NCI-H345 (cell line): ENCODE results near the gene HOGA1.

Experiments used
- DNase-seq: peaks from one replicate; lab custom pipeline; 2025; lab: John Stamatoyannopoulos, UW

HOGA1 gene

DNA sequence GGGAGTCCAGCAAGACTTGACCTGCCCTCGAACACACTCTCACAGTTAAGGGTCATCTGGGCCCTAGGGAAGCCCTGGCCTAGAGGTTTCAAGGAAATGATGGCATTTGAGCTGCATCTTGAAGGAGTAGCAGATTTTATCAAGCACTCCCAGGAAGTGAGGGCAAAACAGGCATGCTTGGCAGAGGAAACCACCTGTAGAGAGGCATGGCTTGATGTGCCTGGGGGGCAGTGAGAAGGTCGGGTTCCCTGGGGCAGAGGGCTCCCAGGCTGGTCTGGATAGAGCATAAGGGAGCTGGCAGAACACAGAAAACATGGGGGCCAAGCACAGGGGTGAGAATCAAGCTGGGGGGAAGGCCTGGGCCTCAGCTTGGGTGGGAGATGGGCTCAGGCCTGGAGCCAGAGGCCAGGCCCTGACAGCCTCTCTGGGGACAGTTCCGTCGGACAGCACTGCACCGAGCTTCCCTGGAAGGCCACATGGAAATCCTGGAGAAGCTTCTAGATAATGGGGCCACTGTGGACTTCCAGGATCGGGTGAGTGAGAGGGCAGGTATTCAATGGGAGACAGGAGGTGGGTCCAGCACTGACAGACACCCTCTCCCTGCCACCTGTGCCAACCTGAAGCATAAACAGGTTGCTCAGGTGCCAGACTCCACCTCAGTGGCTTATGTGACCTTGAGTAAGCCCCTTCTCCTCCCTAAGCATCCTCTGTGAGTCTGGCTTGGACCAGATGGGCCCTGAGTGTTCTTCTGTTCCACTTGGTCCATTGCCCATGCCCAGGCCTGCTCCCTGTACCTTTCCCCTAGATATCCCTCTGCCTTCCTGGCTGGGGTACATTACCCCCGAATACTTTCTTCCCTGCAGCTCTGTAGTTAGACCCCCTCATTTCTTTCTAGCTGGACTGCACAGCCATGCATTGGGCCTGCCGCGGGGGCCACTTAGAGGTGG lies 3.5 kb upstream of the HOGA1 start:
- no peak for DNase-seq

DNA sequence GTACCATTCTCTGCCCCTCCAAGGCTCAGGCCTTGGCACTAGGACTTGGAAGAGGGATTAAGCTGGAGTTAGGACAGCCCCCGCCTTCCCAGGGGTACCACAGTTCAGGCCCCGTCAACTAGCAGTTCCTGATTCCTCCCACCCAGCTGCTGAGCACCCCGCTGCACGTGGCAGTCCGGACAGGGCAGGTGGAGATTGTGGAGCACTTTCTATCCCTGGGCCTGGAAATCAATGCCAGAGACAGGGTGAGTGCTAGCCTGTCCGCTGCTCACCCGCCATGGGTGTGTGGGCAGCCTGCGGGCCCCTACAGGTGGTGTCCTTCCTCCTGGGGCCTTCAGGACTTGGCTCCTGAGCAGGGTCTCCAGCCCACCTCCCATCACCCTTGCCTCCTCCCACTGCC lies 2.0 kb upstream of the HOGA1 start:
- no peak for DNase-seq

DNA sequence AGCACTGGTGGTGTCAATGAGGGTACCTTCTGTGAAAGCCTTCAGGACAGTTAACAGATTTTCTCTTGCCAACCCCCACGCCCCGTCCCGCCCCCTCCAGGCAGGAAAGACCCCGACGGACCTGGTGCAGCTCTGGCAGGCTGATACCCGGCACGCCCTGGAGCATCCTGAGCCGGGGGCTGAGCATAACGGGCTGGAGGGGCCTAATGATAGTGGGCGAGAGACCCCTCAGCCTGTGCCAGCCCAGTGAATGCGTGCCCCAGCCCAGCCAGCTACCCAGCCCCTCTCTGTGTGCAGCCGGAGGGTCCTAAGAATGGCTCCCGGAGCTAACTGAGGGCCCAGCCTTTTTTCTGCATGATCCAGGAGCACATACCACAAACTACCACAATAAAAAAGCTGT lies 713 bp upstream of the HOGA1 start:
- DNase-seq = no peak

DNA sequence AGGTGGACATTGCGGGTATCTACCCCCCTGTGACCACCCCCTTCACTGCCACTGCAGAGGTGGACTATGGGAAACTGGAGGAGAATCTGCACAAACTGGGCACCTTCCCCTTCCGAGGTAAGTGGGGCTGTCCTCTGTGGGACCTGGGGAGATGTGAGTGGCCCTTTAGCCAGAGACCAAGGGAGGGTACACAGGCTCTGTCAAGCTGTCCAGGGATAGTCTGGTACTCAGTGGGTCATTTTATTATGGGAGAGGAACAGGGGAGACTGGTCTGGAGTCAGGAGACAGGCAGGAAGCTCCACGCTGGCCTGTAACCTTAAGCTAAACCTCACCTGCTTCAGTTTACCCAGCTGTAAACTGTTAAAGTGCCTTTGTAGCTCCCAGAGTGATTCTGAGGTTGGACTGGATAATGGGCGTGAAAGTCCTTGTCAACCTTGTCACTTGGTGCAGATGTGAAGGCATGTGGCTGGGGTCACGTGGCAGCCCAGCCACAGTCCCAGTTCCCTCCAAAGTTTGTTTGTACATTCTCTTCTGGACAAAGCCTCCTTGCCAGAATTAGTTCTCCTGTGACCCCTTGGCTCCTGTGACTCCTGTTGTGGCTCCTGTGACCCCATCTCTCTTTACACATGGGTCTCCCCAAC lies 729 bp downstream of the HOGA1 start:
- no peak for DNase-seq

DNA sequence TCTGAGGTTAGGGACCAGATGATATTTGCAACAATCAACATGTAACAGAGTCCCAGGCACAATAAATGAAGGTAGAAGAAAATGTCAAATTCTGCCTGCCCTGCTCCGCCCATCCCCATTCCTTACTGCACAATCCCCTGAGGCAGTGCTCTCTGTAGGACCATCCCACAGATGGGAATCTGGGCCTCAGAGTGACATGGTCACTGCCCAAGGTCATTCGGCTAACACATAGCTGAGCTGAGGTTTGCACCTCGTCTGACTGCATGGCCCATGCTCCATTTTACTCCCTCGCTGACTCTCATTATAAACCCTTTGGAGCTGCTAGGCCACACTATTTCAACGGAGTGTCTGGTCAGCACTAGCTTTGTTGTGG lies 1.2 kb downstream of the HOGA1 start:
- DNase-seq = no peak

DNA sequence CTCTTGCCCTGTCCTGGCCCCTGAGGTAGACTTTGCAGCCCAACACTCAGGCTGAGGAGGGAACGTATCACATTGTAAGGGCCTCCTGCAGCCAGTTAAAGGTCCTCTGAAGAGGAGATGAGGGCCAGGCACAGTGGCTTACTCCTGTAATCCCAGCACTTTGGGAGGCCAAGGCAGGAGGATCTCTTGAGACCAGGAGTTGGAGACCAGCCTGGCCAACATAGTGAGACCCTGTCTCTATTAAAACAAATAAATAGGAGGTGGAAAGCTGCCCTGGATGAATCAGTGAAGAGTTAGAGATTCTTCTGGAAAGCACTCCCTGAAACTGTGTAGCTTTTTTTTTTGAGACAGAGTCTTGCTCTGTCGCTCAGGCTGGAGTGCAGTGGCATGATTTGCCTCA lies 3.0 kb downstream of the HOGA1 start:
- DNase-seq = no peak

DNA sequence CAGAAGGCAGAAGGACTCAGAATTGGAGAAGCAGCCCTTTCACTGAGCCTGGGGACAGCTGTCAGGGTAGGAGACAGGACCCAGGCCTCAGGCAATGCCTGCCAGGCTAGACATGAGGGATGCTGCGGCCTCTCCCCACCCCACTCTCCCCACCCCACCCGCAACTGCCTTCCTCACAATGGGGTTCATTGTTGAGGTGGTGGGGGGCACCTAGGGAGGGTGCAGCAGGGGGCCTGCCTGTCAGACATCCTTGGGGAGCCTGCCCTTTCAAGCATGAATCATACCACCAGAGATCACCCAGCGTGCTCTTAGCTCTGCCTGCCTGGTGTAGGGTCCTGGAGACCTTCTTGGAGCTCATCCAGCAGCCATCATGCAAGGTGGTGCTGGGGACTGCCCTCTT lies 5.3 kb downstream of the HOGA1 start, which contains the start of gene C10orf62:
Gene C10orf62, plus strand, starts transcription at position 243 of the 400 bp plus-strand sequence. CDS start 177 bp downstream, outside the sequence.
- DNase-seq = no peak

DNA sequence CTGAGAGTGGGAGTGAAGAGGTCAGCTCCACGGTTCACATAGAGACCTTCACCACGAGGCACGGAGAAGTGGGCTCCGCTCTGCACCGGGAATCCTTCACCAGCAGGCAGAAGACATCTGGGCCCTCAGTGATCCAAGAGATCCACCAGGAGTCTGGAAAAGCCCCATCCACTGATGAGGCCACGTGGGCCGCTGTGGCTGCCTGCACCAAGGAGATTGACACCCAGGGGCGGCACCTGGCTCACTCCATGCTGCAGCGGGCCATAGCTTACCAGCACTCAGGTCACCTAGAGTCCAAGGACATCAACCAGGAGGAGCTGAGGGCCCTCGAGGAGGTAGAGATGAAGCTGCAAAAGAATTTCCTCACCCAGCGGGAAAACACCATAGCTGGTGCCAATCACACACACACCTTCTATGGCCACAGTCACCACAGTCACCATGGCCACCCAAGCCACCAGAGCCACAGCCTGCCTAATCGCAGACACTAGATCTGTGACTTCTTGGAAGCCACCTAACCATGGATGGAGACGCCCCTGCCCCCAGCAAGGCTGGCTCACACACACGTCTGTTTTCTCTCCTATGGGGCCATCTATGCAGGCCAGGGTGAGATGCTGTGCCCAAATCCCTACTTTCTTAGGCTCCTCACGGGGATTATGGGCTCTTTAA lies 6.0 kb downstream of the HOGA1 start:
- DNase-seq = no peak

DNA sequence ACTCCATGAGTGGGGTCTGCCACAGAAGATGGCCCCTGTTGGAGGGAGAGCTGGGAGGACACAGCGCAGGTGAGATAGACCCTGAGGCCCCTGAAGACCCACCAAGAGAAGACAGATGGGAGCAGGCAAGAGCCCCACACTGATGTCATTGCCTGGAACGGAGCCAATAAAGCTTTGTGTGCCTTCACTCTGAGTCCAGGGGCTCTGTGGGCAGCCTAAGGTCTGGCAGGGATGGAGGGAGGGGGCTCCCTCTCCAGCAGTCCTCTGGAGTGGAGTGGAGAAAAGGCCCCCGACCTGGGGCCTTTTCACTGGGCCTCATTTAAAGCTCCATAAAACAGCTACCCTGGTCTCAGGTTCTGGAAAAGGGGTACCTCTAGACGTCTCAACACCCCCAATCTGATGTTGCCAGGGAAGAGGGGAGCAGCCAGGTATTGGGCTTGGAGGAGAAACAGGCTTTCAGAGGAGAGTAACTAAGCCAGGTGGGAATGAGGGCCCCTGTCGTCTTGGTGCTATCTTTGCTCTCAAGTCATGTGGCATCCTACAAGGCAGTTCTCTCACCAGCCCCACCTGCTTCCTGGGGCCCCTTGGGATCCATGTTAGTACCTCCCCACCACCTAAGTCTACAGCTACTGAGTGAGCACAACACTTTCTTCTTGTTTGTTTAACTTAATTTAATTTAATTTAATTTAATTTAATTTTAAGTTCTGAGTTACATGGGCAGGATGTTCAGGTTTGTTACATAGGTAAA lies 6.7 kb downstream of the HOGA1 start:
- DNase-seq = no peak

DNA sequence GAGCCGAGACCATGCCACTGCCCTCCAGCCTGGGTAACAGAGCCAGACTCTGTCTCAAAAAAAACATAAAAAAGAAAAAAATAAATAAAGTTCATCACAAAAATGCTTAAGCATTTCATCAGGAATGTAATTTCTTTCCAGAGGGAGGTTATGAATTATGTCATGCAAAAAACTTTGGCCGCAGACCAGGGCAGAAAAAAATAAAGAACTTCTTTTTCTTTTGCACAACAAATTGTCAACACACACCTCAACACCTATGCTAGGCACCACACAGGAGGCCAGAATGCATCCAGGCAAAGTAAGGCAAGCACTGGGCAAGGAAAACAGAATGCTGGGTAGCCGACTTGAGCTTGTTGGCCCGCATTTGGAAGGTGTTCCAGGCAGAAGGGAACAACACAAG lies 9.2 kb downstream of the HOGA1 start:
- DNase-seq = no peak

DNA sequence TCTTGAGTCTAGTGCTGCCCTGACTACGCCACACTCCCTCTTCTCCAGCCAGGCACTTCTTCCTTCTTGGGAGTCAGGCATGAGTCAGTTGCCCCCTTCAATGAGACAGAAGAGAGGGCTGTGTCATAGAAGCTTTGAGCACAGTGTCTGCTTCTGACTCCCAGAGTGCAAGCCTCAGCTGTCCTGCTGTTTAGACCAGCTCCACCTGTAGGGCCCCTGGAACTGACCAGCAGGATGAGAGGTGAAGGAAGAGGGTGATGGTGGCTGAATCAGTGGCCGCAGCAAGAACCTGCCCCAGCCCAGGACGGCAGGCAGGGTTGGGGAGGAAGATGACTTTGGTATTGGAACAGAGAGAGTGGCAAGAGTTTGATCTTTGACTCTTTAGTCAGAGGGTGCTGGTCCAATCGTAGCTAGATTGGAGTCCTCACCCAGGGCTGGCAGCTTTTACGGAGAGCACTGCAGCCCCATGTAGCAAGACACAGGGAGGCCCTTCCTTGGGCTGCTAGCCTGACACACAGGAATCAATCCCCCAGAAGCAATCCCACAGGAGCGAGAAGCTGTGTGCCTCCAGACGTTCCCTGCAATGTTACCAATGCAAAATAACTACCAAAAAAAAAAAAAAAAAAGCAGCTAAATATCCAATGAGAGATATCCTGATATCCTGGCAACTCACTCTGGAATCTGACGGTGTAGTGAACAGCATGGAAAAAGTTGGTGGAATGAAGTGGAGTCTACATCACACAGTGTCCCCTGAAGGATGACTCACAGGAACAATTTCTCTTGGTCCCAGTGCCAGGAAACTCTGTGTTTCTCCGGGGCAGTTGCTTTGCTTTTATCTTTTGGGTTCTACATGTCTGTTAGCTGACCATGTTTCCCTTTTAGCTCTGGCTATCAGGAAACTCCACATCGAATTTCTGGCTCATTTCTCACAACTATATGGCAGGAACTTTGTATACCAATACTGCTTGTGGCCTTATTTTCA lies 12.2 kb downstream of the HOGA1 start:
- no peak for DNase-seq

DNA sequence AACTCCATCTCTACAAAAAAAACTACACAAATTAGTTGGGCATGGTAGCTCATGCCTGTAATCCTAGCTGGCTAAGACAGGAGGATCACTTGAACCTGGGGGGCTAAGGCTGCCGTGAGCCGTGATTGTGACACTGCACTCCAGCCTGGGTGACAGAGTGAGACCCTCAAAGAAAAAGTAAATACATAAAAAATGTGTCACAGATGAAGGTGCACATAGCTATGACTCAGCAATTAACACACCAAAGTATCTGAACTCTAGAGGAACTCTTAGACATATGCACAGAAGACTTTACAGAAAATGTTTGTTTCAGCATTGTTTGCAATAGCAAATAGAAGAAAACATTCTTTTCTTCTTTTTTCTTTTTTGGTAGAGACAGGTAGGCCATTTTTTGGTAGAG lies 13.6 kb downstream of the HOGA1 start:
- no peak for DNase-seq

DNA sequence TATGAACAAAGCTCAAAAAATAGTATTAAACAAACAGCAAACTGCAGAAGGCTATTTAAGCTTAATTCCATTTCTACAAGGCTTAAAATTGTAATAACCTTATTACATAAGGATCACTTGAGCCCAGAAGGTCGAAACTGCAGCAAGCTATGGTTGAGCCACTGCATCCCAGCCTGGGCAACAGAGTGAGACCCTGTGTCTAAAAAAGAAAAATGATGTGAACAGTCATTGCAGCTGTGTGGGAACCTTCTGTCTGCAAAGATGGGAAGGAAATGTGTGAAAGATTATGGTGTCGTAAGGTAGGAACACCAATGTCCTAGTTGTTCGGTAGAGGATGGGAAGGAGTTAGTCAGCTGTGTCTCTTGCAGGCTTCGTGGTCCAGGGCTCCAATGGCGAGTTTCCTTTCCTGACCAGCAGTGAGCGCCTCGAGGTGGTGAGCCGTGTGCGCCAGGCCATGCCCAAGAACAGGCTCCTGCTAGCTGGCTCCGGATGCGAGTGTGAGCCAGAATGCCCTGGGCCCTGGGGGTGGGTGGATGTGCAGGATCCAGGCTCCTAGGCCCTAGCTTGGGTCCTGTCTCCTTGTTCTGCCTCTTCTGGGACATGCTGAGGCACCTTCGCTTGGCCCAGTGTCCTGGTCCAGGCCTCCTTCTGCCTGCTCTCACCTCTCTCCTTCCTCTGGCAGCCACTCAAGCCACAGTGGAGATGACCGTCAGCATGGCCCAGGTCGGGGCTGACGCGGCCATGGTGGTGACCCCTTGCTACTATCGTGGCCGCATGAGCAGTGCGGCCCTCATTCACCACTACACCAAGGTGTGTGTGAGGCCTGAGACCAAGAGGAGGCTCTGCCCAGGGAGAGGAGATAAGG lies 14.4 kb downstream of the HOGA1 start:
- no peak for DNase-seq

DNA sequence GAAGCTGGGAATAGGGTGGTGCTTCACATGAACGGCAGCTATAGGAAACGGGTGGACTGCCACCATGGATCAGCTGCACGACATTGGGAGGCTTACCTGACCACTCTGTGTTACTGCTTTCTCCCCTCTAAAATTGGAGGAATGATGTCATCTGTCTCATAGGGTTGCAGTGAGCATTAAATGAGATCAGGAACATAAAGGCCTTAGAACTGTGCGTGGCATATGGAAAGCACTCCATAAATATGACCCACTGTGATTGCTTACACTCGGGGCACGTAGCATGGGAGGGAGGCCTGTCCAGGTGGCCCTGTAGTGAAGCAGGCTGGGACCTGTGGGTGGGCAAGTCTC lies 15.1 kb downstream of the HOGA1 start:
- DNase-seq = no peak

DNA sequence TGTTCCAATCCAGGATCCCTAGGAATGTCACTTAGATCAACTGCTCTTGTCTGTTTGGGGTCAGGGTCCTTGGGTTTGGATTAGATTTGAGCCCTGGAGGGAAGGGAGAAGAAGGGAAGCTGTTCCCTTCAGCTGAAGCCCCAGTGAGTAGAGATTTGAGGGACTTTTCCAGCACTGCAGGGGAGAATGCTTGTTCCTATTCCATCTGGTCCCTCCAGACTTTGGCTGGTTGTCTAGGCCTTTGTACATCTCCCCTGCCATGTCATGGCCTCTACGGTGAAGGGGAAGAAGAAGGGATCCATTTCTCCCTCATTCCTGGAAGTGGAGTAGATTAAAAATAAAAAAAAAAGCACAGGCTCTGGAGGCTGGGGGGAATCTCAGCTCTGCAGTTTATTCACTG lies 16.4 kb downstream of the HOGA1 start:
- DNase-seq = no peak

DNA sequence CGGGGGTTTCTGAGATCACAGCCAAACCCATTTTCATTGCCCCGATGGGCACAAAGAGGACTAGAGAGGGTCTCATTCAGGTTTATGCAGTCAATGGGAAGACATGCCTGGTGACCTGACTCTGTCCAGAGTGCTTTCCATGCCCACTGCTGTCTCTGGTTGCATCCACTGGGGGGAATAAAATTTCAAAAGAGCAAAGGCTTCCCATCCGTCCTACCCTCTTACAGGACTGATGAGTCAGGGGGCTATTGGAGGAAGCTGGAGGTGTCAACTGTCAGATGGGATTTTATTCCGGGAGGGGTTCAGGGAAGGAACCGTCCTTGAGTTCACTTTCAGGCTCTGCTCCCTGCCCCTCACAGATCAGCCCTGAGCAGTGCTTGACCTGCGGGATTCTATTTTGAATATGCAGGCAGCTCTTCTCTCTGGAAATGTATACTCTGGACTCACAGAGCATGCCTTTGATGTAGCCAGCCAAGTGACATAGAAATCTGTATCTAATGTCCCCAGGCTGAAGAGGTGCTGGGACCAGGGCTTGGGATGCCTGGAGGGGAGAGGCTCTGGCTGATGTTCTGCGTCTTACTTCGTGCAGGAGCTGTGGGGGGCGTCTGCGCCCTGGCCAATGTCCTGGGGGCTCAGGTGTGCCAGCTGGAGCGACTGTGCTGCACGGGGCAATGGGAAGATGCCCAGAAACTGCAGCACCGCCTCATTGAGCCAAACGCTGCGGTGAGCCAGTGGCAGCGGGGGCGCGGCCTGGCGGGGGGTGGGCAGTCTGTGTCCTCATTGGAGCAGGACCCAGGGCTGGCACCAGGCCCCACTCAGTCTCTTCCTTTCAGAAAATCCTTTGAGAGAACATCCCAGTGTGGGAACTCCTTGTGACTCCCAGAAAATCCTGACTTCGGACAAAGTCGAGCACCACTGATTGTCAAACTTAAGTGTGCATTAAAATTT lies 17.4 kb downstream of the HOGA1 start:
- no peak for DNase-seq

DNA sequence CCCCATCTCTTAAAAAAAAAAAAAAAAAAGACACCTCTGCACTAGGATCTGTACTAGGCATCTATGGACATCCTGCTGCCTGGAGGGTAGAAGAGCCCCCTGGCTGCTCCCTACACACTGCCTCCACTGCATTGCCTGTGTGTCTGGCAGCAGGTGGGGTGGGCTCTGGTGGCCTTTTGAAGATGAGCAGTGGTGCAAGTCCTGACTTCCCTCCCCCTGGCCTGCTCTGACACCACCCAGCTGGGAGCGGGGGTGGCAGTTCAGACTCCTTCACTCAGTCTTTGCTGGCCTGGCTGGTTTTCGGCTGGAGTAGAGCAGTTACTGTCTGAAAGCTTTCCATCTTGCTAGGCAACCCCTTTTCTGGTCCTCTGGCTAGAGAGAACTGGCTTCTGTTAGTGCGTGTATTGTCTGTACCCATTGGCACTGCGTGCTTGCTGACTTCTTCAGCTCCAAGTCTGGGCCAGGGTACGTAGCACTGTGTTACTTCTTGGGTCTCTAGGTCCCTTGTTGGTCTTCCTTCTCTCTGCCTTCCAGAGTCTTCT lies 23.0 kb downstream of the HOGA1 start:
- DNase-seq = no peak

DNA sequence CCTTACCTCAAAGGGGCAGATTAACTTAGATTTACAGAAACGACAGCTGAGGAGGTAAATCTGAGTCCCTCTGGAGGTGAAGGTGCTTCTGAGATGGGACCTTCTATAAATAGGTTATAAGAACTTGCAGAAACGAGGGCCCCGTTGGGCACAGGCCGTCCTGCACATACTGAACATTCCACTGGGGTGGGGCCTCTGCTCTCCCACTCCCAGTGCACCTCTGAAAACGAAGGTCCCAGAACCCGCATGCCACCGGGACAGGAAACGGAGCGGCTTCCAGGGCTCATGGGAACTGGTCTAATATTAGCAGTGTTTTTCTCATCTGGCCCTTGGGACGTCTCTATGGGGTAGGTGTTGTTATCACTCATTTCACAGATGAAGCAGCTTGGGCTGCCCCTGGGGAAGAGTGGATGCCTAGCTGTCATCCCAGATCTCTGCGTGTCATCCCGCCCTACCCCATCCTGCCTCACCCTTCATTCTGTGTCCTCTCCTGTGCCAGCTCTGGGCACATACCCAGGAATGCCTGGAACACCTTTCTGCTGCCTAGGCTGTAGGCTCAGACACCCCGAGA lies 24.9 kb downstream of the HOGA1 start:
- no peak for DNase-seq
